Measurements from ENCODE around the gene LBR. TPM values are rescaled to one million over a fixed set of nuclear protein-coding genes. Genes with fewer than 3 reads are reported as not detected.

The LBR gene
- total RNA-seq, 4 donors from 2014 or later, result 18.5 to 57.2 (median 29.8) TPM

GRCh38 chr1:225423518-225423855, 4.4 kb downstream of the LBR start:
- Histone ChIP-seq H3K27me3 (no peaks in the 10 kb centered on the region), H3K27ac (no peak overlapping the region), H3K4me1 (peaks cover 31% of the 10 kb centered on the region), H3K36me3 (peaks cover 3% of the 10 kb centered on the region), H3K4me3 (no peak overlapping the region), H3K9me3 (no peaks in the 10 kb centered on the region)
- no peak for DNase-seq (ENCODE audit: low spot score in 2 of 2)
- 77% methylated on average over 2 of the region's 2 CpGs for WGBS
- TF ChIP-seq POLR2AphosphoS5 (IDR thresholded peaks at IDR 0.05) (no peak), EP300 (IDR thresholded peaks at IDR 0.05) (no peak), POLR2A (IDR thresholded peaks at IDR 0.05) (no peak)
- TF ChIP-seq, protein P1, sequence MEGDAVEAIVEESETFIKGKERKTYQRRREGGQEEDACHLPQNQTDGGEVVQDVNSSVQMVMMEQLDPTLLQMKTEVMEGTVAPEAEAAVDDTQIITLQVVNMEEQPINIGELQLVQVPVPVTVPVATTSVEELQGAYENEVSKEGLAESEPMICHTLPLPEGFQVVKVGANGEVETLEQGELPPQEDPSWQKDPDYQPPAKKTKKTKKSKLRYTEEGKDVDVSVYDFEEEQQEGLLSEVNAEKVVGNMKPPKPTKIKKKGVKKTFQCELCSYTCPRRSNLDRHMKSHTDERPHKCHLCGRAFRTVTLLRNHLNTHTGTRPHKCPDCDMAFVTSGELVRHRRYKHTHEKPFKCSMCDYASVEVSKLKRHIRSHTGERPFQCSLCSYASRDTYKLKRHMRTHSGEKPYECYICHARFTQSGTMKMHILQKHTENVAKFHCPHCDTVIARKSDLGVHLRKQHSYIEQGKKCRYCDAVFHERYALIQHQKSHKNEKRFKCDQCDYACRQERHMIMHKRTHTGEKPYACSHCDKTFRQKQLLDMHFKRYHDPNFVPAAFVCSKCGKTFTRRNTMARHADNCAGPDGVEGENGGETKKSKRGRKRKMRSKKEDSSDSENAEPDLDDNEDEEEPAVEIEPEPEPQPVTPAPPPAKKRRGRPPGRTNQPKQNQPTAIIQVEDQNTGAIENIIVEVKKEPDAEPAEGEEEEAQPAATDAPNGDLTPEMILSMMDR (IDR thresholded peaks at IDR 0.05), result no peak

DNA sequence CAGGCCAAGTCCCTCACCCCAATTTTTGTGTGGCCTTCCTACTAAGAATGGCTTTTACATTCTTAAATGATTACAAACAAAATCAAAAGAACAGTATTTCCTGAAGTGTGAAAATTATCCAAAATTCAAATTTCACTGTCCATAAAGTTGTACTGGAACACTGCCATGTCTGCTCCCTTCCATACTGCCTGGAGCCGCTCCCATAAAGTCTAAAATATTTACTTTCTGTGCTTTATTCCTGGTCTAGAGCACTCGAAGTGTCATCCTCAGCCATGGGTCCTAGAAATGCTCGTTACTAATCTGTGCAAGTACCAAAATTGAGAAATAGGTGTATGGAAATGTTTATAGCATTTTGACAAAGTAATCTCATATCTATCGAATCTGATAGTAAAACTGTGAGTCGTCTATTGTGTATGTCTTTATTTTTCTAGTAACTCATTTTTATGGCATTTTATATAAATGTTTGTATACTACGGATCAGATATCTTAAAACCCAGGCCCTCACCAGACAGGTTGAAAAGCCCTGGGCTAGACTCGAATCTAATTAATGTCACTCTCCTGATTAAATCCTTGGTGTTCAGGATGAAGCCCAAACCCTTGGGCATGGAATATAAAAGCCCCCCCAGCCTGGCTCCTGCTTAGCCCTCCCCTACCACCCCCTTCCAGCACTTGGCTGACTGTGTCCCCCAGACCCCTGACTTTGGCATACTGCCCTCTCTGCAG, 4.9 kb downstream of the LBR start:
- Histone ChIP-seq H3K36me3 (peaks cover 4% of the 10 kb centered on the region), H3K4me3 (no peak overlapping the region), H3K27ac (no peak overlapping the region), H3K9me3 (no peaks in the 10 kb centered on the region), H3K27me3 (no peaks in the 10 kb centered on the region), H3K4me1 (peaks cover 31% of the 10 kb centered on the region)
- no peak for TF ChIP-seq POLR2A (IDR thresholded peaks at IDR 0.05)
- no peak for TF ChIP-seq EP300 (IDR thresholded peaks at IDR 0.05)
- TF ChIP-seq POLR2AphosphoS5 (IDR thresholded peaks at IDR 0.05), result no peak
- TF ChIP-seq, protein P1 (IDR thresholded peaks at IDR 0.05), result no peak
- 61% methylated on average over 7 of the region's 7 CpGs for WGBS
- no peak for DNase-seq (ENCODE audit: low spot score in 2 of 2)

GRCh38 chr1:225422031-225422605, 5.7 kb downstream of the LBR start:
- no peak for DNase-seq (ENCODE audit: low spot score in 2 of 2)
- peaks cover 30% of the 10 kb centered on the region for H3K4me1 ChIP-seq
- H3K27ac ChIP-seq, result no peak overlapping the region
- TF ChIP-seq POLR2AphosphoS5 (IDR thresholded peaks at IDR 0.05), result no peak
- TF ChIP-seq EP300 (IDR thresholded peaks at IDR 0.05), result no peak
- no peak for TF ChIP-seq POLR2A (IDR thresholded peaks at IDR 0.05)
- TF ChIP-seq, protein P1 (IDR thresholded peaks at IDR 0.05), result no peak
- 84% methylated on average over 14 of the region's 14 CpGs for WGBS
- peaks cover 12% of the 10 kb centered on the region for H3K36me3 ChIP-seq
- H3K27me3 ChIP-seq, result no peaks in the 10 kb centered on the region
- H3K4me3 ChIP-seq, result no peak overlapping the region
- no peaks in the 10 kb centered on the region for H3K9me3 ChIP-seq

GRCh38 chr1:225418598-225418997, 9.2 kb downstream of the LBR start:
- Histone ChIP-seq H3K36me3 (peaks cover 44% of the 10 kb centered on the region), H3K4me1 (no peaks in the 10 kb centered on the region)
- DNase-seq (ENCODE audit: low spot score in 2 of 2), result no peak

GRCh38 chr1:225418059-225418458, 9.8 kb downstream of the LBR start:
- peaks cover 46% of the 10 kb centered on the region for H3K36me3 ChIP-seq

More at GRCh38 chr1:225418598-225418997, 9.2 kb downstream of the LBR start:
- Histone ChIP-seq H3K4me3 (no peak overlapping the region), H3K27me3 (no peaks in the 10 kb centered on the region), H3K9me3 (no peaks in the 10 kb centered on the region), H3K27ac (no peak overlapping the region)
- WGBS, result 89% methylated on average over 4 of the region's 4 CpGs
- no peak for TF ChIP-seq POLR2A (IDR thresholded peaks at IDR 0.05)
- TF ChIP-seq, protein P1 (IDR thresholded peaks at IDR 0.05), result no peak
- no peak for TF ChIP-seq POLR2AphosphoS5 (IDR thresholded peaks at IDR 0.05)
- TF ChIP-seq EP300 (IDR thresholded peaks at IDR 0.05), result no peak

More at GRCh38 chr1:225418059-225418458, 9.8 kb downstream of the LBR start:
- H3K4me3 ChIP-seq, result no peak overlapping the region
- TF ChIP-seq POLR2AphosphoS5 (IDR thresholded peaks at IDR 0.05) (no peak), POLR2A (IDR thresholded peaks at IDR 0.05) (no peak), EP300 (IDR thresholded peaks at IDR 0.05) (no peak)
- TF ChIP-seq, protein P1 (IDR thresholded peaks at IDR 0.05), result no peak
- no peak for DNase-seq (ENCODE audit: low spot score in 2 of 2)
- no peaks in the 10 kb centered on the region for H3K27me3 ChIP-seq
- H3K27ac ChIP-seq, result no peak overlapping the region
- no peaks in the 10 kb centered on the region for H3K9me3 ChIP-seq
- 77% methylated on average over 2 of the region's 2 CpGs for WGBS
- no peaks in the 10 kb centered on the region for H3K4me1 ChIP-seq

All from suprapubic skin (tissue), 4 donors.